ENCODE measurements around the gene OLFM1. TPM values are rescaled to one million over a fixed set of nuclear protein-coding genes. Genes with fewer than 3 reads are reported as not detected.
"Not testable (repeated sequence)": the region's sequence is repeated elsewhere in the genome, so short reads cannot be mapped to it uniquely, and the experiment has no call there.

The OLFM1 gene
- total and polyA plus RNA-seq, 4 donors: 2.0 to 5.9 (median 4.4) TPM

- H3K9me3 ChIP-seq (ENCODE audit: control insufficient read depth in 4 of 4, low read length in 3 of 4): no peaks in the 10 kb centered on the region
- H3K4me1 ChIP-seq (ENCODE audit: control insufficient read depth in 4 of 4, insufficient read depth in 4 of 4, low read length in 3 of 4): no peaks in the 10 kb centered on the region
- H3K4me3 ChIP-seq (ENCODE audit: low read depth in 1 of 3, low read length in 3 of 3): no peak overlapping the region
- H3K27ac ChIP-seq (ENCODE audit: low read depth in 1 of 2, low read length in 2 of 2): no peak overlapping the region
- DNase-seq (ENCODE audit: low spot score): no peak
- peaks cover 0 to 10% (median 0%) of the 10 kb centered on the region in 4 donors for H3K27me3 ChIP-seq (ENCODE audit: control insufficient read depth in 4 of 4, insufficient read depth in 4 of 4, low read length in 3 of 4)
- 74% methylated on average over 7 of the region's 7 CpGs for WGBS
- no peaks in the 10 kb centered on the region for H3K36me3 ChIP-seq (ENCODE audit: control insufficient read depth in 4 of 4, insufficient read depth in 3 of 4, low read depth in 1 of 4, low read length in 3 of 4)
- no peak overlapping the region for H3K9ac ChIP-seq (ENCODE audit: low read depth in 1 of 2, low read length in 2 of 2)
- TF ChIP-seq ZBTB33 (IDR thresholded peaks at IDR 0.05) (no peak), GABPA (IDR thresholded peaks at IDR 0.05 in 1 of 2, conservative IDR thresholded peaks at IDR 0.05 in 1 of 2) (no peak), TAF1 (conservative IDR thresholded peaks at IDR 0.05) (no peak), MAX (IDR thresholded peaks at IDR 0.05) (no peak), NR2F2 (IDR thresholded peaks at IDR 0.05) (no peak), HNF4A (conservative IDR thresholded peaks at IDR 0.05) (no peak), REST (IDR thresholded peaks at IDR 0.05) (no peak), EGR1 (IDR thresholded peaks at IDR 0.05; ENCODE audit: low read depth in 2 of 2) (no peak), HNF4G (IDR thresholded peaks at IDR 0.05) (no peak), FOXA1 (IDR thresholded peaks at IDR 0.05) (no peak), JUND (IDR thresholded peaks at IDR 0.05) (no peak), RAD21 (IDR thresholded peaks at IDR 0.05) (no peak), RXRA (IDR thresholded peaks at IDR 0.05) (no peak), SP1 (IDR thresholded peaks at IDR 0.05) (no peak), CTCF (IDR thresholded peaks at IDR 0.05; ENCODE audit: low read depth, low read length, missing input control) (no peak), FOXA2 (IDR thresholded peaks at IDR 0.05) (no peak), YY1 (IDR thresholded peaks at IDR 0.05) (no peak)
These were observed 73.4 kb downstream of the OLFM1 start for GRCh38 chr9:135160862-135161261.

- peaks cover 0 to 14% (median 2%) of the 10 kb centered on the region in 4 donors for H3K27me3 ChIP-seq (ENCODE audit: control insufficient read depth in 4 of 4, insufficient read depth in 4 of 4, low read length in 3 of 4)
- WGBS: 87% methylated on average over 15 of the region's 15 CpGs
- H3K9me3 ChIP-seq (ENCODE audit: control insufficient read depth in 4 of 4, low read length in 3 of 4); H3K27ac ChIP-seq (ENCODE audit: low read depth in 1 of 2, low read length in 2 of 2); H3K36me3 ChIP-seq (ENCODE audit: control insufficient read depth in 4 of 4, insufficient read depth in 3 of 4, low read depth in 1 of 4, low read length in 3 of 4); DNase-seq (ENCODE audit: low spot score); H3K4me3 ChIP-seq (ENCODE audit: low read depth in 1 of 3, low read length in 3 of 3); H3K4me1 ChIP-seq (ENCODE audit: control insufficient read depth in 4 of 4, insufficient read depth in 4 of 4, low read length in 3 of 4); H3K9ac ChIP-seq (ENCODE audit: low read depth in 1 of 2, low read length in 2 of 2): not testable (repeated sequence)
These were observed 75.1 kb downstream of the OLFM1 start for GRCh38 chr9:135162599-135162998.

All from liver (tissue), 9 donors.